ENCODE measurements around the gene BID. TPM values are rescaled to one million over a fixed set of nuclear protein-coding genes. Genes with fewer than 3 reads are reported as not detected.
"Not testable (repeated sequence)": the region's sequence is repeated elsewhere in the genome, so short reads cannot be mapped to it uniquely, and the experiment has no call there.

The BID gene
- total RNA-seq, 4 donors from 2014 or later: 4.6 to 18.3 (median 14.9) TPM

GRCh38 chr22:17699696-17700340, 74.5 kb downstream of the BID start:
- intact Hi-C loops (cut with DNase I): no loop called here
- TF ChIP-seq CTCF (IDR thresholded peaks at IDR 0.05) (no peak), POLR2A (IDR thresholded peaks at IDR 0.05) (no peak)
- Histone ChIP-seq H3K36me3 (peaks cover 0 to 3% of the 10 kb centered on the region in 2 donors), H3K4me1 (no peaks in the 10 kb centered on the region), H3K27me3 (no peaks in the 10 kb centered on the region), H3K27ac (no peak overlapping the region), H3K4me3 (replicated peaks in 1 of 3) (no peak overlapping the region), H3K9me3 (no peaks in the 10 kb centered on the region)
- WGBS, 2 donors: 88 to 91% methylated on average over 7 of the region's 7 CpGs
- no peak for DNase-seq

GRCh38 chr22:17698948-17699347, 75.3 kb downstream of the BID start:
- TF ChIP-seq CTCF (IDR thresholded peaks at IDR 0.05): no peak
- TF ChIP-seq POLR2A (IDR thresholded peaks at IDR 0.05): no peak
- intact Hi-C loops (cut with DNase I): no loop called here

GRCh38 chr22:17698276-17698675, 76.0 kb downstream of the BID start:
- H3K4me3 ChIP-seq (replicated peaks in 1 of 3); H3K27ac ChIP-seq; H3K27me3 ChIP-seq; H3K36me3 ChIP-seq; intact Hi-C loops (cut with DNase I); DNase-seq; H3K4me1 ChIP-seq; H3K9me3 ChIP-seq: not testable (repeated sequence)
- 96 to 98% methylated on average over 3 of the region's 3 CpGs for WGBS, 2 donors

More at GRCh38 chr22:17698948-17699347, 75.3 kb downstream of the BID start:
- Histone ChIP-seq H3K27me3 (no peaks in the 10 kb centered on the region), H3K4me3 (replicated peaks in 1 of 3) (no peak overlapping the region), H3K36me3 (peaks cover 0 to 4% of the 10 kb centered on the region in 2 donors), H3K27ac (no peak overlapping the region), H3K4me1 (no peaks in the 10 kb centered on the region), H3K9me3 (no peaks in the 10 kb centered on the region)
- DNase-seq: no peak

- H3K36me3 ChIP-seq; H3K27me3 ChIP-seq; intact Hi-C loops (cut with DNase I); H3K9me3 ChIP-seq; H3K27ac ChIP-seq; DNase-seq; H3K4me3 ChIP-seq (replicated peaks in 1 of 3); H3K4me1 ChIP-seq: not testable (repeated sequence)
- WGBS, 2 donors: 90 to 97% methylated on average over 10 of the region's 10 CpGs
Observed at GRCh38 chr22:17697196-17697595, 77.1 kb downstream of the BID start.

GRCh38 chr22:17695986-17696385, 78.3 kb downstream of the BID start:
- 95 to 97% methylated on average over 5 of the region's 5 CpGs for WGBS, 2 donors
- H3K27me3 ChIP-seq: no peaks in the 10 kb centered on the region
- no peak overlapping the region for H3K4me3 ChIP-seq (replicated peaks in 1 of 3)
- DNase-seq: no peak
- peaks cover 4% of the 10 kb centered on the region in 2 donors for H3K36me3 ChIP-seq
- TF ChIP-seq POLR2A (IDR thresholded peaks at IDR 0.05): no peak
- TF ChIP-seq CTCF (IDR thresholded peaks at IDR 0.05): no peak
- H3K27ac ChIP-seq: no peak overlapping the region
- intact Hi-C loops (cut with DNase I): no loop called here
- no peaks in the 10 kb centered on the region for H3K9me3 ChIP-seq
- no peaks in the 10 kb centered on the region for H3K4me1 ChIP-seq

GRCh38 chr22:17694752-17695151, 79.5 kb downstream of the BID start:
- intact Hi-C loops (cut with DNase I): no loop called here
- DNase-seq: no peak
- Histone ChIP-seq H3K9me3 (no peaks in the 10 kb centered on the region), H3K4me3 (replicated peaks in 1 of 3) (no peak overlapping the region), H3K27ac (no peak overlapping the region), H3K27me3 (no peaks in the 10 kb centered on the region), H3K36me3 (peaks cover 4% of the 10 kb centered on the region in 2 donors), H3K4me1 (no peaks in the 10 kb centered on the region)
- TF ChIP-seq POLR2A (IDR thresholded peaks at IDR 0.05): no peak
- no peak for TF ChIP-seq CTCF (IDR thresholded peaks at IDR 0.05)
- WGBS, 2 donors: 92 to 100% methylated on average over 6 of the region's 6 CpGs
